ENCODE measurements around the gene CRHR1.

Gene CRHR1

DNA sequence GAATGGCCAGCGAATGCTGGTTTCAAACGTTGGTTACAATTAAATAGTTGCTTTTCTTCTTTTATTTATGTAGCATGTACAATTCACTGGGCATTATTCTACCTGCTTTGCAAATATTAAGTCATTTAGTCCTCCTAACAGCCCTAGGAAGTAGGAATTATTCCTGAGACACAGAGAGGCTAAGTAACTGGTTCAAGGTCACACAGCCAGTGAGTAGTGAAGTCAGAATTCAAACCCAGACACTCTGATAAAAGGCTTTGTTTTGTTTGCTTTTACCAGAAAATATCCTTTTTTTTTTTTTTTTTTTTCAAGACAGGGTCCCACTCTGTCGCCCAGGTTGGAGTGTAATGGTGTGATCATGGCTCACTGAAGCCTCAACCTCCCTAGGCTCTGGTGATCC lies 2.2 kb downstream of the CRHR1 start:
- no peak for DNase-seq
- intact Hi-C loops (cut with DNase I) = no loop called here

DNA sequence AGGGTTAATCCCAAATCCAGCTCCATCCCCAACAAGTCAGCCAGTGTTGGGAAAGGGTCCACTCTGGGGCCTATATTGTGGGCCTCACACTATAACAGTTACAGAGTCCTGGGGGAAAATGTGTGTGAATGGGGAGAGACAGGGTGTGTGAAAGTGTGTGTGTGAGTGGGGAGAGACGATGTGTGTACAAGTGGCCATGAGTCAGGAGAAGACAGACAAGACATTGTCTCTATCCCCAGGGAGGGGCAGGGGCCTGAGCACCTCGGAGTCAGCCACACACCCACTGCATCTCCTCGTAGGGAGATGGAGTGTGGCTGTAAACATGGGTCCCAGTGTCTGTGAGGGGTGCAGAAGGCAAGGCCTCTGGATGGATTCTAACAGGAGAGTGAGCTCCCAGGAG lies 2.9 kb downstream of the CRHR1 start:
- intact Hi-C loops (cut with DNase I) = no loop called here
- DNase-seq = peak in 2 of 10 donors; percentile 27 to 74

DNA sequence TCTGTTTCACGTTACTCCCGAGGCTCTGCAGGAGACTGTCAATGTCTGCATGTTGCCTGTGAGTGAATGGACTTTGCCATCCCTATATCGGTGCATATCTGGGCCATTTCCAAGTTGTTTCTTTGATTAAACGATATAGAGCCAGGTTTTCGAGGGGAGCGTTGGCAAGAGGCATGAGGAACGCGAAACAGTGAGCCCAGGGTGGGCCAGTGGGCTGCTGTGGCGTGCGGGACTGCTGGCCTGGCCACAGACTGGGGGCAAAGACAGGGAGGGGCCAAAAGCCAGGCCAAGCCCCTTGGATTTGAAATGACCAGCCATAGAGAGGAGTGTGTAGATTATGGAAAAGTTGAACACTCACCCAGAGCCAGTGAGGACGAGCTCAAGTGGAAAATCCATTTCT lies 3.5 kb downstream of the CRHR1 start:
- intact Hi-C loops (cut with DNase I) = no loop called here
- DNase-seq = peak in 1 of 10 donors; percentile 80

DNA sequence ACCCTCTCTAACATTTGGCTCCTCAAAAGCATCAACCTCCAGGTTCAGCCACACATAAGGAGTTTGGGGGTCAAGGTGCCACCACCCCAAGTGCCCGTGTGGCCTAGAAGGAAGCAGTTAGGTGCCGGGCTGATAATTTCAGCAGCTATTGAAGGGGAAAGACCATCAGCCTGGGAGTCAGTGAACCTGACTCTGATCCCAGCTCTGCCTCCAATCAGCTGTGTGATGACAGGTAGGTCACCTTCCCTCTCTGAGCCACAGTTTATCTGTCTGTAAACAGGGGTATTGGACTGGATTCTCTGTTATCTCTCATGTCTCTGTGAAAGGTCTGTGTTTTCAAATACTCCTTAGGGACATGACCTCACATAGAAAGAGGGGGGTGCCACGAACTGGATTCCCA lies 3.9 kb downstream of the CRHR1 start:
- no peak for DNase-seq
- intact Hi-C loops (cut with DNase I) = no loop called here

DNA sequence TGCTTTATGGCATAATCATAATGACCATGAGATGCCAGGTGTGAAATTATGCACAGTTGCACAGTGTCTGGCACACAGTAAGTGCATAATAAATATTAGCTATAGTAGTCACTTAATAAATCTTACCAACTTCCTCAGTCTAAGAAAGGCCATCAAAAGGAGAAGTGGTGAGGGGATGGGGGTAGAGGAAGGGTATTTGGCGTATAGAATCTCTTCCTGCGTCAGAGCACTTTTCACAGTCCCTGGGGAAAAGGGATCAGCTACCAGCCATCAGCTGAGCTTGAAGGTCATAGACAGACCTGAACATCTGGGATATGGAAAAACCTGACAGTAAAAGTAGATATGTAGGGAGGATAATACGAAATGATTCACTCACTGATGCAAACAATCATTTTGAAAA lies 5.8 kb downstream of the CRHR1 start:
- DNase-seq = peak in 1 of 10 donors; percentile 12
- intact Hi-C loops (cut with DNase I) = no loop called here

DNA sequence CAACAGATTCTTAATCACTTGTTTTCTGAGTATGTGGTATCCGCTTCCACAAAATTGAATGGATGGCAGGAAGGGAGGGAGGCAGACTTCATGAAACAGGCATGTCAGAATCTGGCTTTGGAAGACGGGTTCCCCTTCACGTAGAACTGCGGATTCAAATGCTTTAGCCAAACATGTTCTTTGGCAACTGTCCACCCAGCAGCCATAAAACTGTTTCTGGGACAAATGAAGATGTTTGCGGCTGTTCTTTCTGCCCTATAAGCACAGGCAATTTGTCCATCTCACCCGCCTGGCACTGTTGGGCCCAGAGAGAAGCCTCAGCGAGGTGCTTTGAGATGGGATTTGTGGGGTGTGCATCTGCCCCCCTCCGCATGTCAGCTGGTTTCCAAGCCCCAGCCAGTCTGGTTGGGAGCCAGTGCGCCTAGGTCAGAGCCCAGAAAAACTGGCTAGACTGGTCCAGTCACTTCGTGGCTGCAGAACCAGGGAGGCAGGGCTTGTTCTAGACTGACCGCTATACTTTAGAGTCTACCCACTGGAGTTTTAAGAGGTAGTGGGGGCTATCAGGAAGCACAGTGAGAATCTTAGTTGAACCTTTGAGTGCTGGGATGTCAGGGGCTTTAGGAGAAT lies 6.3 kb downstream of the CRHR1 start:
- DNase-seq = peak in 2 of 10 donors; percentile 49 to 67
- intact Hi-C loops (cut with DNase I) = no loop called here

DNA sequence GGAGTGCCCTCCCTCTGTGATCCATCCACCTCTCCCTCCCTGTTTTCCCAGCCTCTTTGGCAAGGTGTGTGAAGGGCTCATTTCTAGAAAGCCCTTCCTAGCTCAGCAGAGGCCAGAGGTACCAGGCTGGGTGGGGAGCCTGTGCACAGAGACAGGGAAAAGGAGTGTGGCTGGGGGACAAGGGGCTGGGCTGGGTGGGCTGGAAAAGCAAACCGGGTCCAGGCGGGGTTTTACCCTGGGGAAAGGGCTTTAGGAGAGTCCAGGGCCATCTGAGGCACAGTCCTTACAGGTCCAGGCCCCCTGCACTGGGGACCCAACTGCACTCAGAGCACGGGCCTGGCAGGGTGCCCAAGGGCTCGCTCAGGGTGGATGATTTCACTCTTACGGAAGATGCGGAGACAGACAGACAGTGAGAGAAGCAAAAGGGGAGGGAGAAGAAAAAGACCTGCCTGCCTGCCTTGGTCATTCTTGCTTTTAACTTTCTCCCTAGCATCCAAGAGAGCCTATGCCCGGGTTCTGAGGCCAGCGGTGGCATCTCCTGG lies 7.0 kb downstream of the CRHR1 start:
- intact Hi-C loops (cut with DNase I) = no loop called here
- DNase-seq = peak in 2 of 10 donors; percentile 37 to 66

DNA sequence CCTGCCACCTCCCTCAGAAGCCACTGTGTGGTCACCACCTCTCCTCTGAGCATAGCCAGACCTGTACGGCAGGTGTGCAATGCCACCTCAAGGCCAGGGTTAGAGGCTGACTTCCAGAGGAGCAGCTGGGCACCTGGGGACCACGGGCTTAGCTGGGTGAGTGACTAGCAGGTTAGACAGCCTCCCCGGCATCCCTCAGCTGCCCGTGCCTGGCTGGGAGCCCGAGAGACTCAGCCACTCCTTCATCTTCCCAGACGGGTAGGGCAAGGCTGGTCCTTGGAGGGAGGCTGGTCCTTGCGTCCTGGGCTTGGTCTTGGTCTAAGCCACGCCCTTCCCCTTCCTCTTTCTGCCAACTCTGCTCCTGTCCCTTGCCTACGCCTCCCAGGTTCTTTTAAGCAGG lies 7.8 kb downstream of the CRHR1 start:
- intact Hi-C loops (cut with DNase I) = no loop called here
- DNase-seq = no peak

DNA sequence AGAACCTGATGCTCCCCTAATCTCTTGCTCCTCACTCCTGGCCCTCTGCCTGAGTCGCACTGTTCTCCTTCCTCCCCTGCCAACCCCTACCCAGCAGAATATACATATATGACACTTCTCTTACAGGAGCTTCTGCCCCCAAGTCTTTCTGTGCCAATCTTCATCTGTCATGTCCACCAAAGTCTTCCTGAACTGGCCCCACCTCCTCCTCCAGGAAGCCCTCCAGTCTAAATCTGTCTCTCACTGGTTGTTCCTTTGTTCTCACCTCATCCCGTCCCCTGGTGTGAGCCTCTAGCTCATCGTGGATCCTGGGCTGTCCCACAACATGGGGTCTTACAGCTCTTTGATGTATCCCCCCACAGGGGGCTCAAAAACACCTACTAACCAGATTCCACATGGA lies 8.3 kb downstream of the CRHR1 start:
- no peak for DNase-seq
- intact Hi-C loops (cut with DNase I) = no loop called here

DNA sequence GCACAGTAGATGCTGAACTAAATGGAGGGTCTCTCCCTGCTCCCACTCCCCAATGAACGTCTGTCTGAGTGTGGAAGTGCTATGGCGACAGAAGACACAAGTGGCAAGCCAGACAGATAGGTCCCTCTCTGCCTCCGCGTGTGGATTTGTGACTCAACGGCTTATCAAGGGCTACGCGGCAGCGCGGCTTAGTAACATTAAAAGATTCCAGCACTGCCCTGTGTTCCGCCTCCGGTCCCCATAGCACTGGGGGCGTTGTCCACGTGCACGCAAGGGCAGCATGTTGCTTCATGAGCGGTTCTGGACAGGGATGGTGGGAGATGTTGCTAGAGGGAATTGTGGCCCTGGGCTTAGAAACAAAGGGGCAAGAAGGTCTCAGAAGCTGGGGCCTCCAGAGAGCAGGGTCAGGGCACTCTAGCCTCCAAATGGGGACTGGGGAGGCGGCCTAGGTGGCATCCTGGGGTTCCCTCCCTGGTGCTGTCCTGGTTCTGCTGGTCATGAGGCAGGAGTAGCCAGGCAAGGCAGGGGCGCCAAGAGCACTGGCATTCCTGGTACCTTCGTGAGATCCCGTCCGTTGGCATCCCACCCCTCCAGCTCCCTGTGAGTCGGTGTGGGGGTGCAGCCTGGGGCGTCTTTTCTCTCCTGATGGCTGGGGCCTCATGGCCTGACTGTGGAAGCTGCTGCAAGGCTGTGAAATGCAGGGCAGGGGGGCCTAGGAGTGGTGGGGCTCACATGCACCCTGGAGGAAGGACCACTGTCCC lies 9.1 kb downstream of the CRHR1 start:
- DNase-seq = peak in 2 of 10 donors; percentile 23 to 86
- intact Hi-C loops (cut with DNase I) = no loop called here

DNA sequence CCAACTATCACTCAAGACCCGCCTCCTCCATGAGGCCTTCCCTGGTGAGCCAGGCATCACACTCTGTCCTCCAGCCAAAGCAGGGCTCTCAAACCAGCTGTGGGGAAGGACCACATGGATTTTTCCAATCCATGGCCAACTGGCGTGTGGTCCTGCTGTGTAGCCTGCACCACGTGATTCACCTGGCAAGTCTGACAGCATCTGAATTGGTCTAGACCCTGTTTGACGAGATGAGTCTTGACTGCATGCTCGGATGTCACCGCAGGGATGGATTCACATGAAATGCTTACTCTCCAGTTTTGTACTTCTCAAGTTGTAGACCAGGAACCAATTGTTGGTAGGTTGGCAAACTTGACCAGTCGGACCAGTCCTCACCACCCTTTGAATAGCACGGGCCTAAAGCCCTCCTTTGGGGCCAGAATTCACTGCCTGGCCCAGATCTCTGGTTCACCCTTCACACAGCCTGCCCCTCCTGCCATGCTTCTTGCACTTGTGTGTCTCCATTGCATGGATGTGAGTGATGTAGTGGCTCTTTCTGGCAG lies 9.9 kb downstream of the CRHR1 start:
- peak in 1 of 10 donors; percentile 59 for DNase-seq
- intact Hi-C loops (cut with DNase I) = no loop called here

DNA sequence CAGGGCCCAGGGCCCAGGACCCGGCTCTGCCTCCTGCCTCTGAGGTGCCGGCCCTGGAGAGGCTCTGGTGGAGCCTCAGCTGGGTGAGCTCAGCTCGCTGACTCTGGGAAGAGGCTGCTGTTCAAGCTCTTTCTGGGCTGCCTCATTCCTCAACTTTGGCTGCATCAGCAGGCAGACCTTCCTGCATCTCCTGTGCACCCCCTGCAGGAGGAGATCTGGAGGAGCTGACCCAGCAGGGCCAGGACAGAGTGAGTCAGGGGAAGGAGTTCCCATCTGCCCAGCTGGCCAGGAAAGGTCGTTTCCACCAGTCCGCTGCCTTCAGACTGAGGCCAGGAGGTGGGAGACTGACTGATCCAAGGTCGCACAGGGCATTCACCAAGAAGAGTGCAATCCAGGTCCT lies 10.7 kb downstream of the CRHR1 start:
- DNase-seq = peak in 3 of 10 donors; percentile 22 to 85 (median 30)
- intact Hi-C loops (cut with DNase I) = no loop called here

DNA sequence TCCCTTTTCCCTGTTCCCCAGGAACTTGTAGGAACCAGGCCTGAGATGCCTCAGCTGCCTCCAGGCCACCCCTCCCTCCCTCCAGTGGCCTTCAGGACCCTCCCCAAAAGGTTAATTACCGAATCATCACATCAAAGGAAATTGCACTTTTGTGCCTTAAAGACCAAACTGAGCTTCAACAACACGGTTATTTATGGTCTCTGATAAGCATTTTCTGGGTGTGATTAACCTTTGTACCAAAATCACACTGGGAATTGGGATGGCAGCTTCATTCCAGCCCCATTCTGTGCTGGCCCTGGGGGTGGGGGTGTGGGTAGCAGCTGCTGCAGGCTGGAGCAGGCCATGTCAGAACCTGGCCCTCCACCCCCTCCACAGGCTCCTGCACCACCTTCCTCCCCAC lies 16.7 kb downstream of the CRHR1 start:
- intact Hi-C loops (cut with DNase I) = no loop called here
- DNase-seq = no peak

DNA sequence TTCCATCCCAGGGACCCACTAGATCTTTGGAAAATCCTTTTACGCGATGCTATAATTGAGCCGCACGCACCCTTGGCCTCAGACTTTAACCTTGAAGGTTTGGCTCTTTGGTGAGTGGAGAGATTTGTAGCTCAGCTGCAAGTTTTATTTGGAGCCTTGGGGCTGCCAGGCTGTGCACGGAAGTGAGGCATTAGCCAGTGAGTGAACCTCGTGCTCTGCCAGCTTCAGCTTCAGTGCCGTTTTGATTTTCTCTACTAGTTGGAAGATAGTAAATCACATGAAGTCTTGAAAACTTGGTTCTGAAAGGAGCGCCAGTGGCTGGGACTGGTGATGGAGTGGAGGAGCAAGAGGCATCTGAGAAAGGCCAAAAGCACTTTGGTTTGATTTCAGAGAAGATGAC lies 17.3 kb downstream of the CRHR1 start:
- no peak for DNase-seq
- intact Hi-C loops (cut with DNase I) = no loop called here

DNA sequence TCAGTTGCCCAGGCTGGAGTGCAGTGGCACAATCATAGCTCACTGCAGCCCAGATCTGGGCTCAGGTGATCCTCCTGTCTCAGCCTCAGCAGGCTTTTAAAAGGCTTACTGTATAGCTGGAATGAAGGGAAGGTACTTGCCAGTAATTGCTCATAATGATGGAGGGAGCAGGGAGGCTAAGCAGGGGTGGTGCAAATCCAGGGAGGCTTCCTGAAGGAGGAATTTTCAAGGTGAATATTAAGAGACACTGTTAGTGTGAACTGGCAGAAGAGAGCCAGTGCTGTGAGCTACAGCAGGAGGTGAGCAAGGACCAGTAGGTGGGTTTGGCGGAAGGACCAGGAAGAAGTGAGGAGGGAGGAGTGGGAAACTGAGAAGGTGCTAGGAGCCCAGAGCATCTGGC lies 24.7 kb downstream of the CRHR1 start:
- intact Hi-C loops (cut with DNase I) = no loop called here
- DNase-seq = no peak

DNA sequence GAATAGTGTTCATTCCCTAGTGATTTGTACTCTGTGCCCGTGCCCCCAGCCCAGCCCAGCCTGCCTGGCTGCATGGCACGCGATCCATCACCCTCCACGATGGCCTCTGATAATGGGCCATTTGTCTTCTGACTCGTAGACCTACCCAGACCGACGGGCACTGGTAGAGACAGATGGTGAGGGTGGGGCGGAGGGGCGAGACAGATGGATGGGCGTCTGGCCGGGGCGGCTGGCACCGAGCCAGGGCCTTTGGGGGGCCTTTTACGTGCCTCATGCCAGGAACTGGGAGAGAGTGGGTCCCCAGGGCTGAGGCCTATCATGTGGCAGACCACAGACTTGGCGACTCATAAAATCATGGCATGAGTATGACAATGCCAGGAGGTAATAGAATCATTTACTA lies 25.4 kb downstream of the CRHR1 start:
- no peak for DNase-seq
- intact Hi-C loops (cut with DNase I) = no loop called here

DNA sequence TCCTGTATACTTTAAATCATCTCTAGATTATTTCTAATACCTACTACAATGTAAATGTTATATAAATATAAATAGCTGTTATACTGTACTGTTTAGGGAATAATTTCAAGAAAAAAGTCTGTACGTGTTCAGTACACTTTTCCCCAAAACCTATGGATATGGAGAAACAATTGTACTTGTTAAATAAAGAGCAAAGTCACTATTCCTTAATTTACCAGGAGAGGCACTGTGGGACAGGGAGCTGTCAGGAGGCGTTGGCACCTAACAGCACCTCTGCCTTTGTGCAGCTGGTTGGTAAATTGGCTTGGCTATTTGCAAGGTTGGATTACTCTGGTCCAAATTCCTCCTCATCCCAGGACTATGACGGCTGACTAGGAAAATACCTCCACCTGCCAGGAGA lies 28.0 kb downstream of the CRHR1 start:
- intact Hi-C loops (cut with DNase I) = no loop called here
- DNase-seq = no peak

DNA sequence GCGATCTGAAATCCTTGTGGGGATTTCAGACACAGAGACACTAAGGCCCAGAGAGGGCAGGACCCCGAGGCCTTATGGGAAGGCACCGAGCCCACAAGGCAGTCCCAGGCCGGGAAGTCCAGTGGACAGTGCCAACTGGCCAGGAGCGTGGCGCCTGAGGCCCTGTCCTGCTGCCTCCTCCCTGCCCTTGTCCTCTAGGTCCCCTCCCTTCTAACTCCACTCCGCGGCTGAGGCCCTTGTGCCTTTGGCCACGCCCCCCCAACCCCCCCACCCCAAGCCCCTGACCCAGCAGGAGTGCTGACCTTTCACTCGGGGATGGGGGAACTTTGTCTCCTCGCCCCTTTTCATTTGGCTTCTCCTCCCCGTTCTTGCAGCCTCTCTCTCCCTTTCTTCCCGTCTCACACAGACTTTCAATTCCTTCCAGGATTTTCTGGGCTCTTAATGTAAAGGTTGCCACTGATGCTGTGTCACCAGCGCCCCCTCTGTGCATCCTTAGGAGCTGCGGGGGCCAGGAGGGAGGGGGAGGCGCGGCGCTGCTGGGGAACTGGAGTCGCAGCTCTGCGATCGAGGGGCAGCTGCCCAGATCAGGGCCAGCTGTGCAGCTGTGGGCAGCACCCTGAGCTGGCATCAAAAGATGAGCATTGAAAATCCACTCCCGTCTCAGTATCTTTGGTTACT lies 29.1 kb downstream of the CRHR1 start:
- peak; percentile 45 to 96 (median 72) for DNase-seq
- intact Hi-C loops (cut with DNase I) = no loop called here

DNA sequence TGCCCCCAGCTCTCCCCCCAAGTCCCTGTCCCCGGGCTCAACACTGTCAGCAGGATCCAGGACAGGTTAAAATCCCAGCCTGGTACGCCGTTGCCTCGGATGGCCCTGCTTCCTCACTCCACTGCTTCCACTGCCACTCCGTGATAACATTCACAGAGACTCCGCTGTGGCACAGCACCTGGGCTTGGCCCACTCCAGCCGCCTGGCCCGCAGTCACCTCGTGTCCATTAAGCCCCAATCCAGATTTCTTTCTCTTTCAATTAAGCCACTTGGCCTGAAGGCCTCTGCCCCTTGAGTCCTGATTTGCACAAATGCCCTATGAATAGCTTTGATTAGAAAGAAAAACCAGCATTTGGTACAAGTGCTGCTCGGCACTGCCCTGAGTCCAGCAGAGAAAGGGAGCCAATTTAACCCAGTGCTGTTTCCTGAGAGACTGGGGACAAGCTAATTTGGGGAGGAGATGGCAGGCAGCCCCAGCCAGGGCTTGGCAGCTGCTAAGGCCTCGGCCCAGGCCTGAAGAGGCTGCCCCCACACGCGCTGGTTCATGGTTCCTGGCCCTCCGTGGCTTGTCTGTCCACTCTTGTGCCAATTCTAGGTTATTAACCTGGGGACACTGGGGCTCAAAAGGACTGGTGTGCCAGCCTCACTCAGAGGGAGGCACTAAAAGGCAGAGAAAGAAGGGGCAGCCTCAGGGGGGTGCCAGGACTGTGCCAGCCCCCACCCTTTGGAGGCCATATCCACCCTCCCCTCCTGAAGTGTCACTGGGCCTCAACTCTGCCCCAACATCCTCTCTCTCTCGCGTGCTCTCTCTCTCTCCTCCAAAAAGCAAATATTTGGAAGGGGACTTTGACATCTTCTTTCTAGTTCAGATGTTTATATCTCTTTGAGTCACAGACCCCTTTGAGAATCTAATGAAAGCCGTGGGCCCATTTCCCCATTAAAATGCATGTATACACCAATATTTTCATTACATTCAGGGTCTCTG lies 30.8 kb downstream of the CRHR1 start:
- DNase-seq = peak in 4 of 10 donors; percentile 30 to 59 (median 34)
- intact Hi-C loops (cut with DNase I) = no loop called here

DNA sequence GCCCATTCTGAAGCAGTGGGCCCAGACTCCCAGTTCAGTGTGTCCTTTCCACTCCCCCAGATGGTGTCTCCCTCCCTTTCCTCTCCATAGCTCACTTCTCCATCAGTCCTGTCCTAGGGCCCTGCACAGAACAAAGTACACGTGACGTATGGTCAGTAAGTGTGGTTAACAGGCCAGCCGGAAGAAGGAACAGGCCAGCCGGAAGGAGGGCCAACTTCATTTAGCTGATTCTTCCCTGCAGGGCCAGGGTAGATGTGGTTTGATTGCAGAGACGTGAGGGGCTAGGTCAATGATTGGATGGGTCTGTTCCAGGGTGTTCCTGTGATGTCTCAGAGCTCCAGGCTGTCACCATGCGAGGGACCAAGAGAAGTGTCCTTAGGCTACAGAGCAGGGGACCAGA lies 31.6 kb downstream of the CRHR1 start:
- intact Hi-C loops (cut with DNase I) = no loop called here
- no peak for DNase-seq
